Activated gamma-delta T cell treated with anti-CD3 and anti-CD28 coated beads, Interleukin-2, amount 50 U/mL, for 16 hours (primary cell): ENCODE data around the gene TNK1.
"Not testable (repeated sequence)": the region's sequence is repeated elsewhere in the genome, so short reads cannot be mapped to it uniquely, and the experiment has no call there.

Experiments used
- DNase-seq: peaks from one replicate; pipeline ENCODE4 v3.0.0-alpha.2; 2020; ENCODE audit warnings: low read depth

The TNK1 gene

GRCh38 chr17:7355573-7355972 lies 25.3 kb upstream of the TNK1 start:
- DNase-seq = no peak

DNA sequence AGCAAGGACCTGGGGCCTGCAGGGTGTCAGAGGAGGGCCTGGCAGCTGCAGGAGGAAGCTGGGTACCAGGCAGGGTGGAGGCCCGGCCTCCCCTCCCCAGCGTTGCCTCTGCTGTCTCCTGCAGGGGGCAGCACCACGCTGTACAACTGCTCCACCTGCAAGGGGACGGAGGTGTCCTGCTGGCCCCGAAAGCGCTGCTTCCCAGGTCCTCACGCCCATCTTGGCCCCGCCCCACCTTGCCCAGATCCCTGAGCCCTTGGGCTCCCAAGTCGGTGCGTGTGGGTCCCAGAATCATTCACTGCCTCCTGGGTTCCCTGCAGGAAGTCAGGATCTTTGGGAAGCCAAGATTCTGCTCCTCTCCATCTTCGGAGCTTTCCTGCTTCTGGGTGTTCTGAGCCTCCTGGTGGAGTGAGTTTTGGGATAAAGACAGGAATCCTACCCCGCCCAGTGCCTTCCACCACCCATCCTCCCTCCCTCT lies 24.8 kb upstream of the TNK1 start:
- DNase-seq = peak; percentile 73

DNA sequence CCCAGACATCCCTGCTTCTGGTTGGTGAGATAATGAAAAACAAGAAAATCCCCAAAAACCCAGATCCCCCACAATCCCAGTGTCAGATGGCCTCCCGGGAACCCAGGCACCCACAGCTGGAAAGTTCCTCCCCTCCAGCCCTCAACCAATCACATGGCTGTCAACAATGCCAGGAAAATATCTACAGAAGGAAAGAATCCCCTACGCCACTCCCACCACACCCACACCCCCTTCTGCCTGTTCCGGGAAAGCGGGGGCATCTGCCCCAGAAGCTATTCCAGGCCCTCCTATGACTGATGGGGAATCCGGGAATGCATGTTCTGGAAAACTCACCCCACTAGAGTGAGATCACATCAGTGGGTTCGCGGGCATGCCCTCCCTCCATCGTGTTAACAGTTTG lies 24.1 kb upstream of the TNK1 start:
- DNase-seq = no peak

DNA sequence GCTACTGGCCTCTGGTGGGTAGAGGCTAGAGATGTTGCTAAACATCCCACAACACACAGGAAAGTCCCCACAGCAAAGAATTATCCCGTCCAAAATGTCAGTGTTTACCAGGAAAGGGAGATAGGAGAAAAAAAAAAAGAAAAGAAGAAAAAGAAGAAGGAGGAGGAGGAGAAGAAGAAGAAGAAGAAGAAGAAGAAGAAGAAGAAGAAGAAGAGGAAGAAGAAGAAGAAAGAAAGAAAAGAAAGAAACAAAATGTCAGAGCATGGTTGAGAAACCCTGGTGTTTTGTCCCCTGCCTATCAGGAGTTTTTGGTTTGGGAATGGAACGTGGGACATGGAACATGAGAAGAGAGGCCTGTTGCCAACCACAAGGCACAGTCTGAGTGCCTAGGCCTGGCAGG lies 23.5 kb upstream of the TNK1 start:
- DNase-seq = no peak

- no peak for DNase-seq
Observed at GRCh38 chr17:7361906-7362305, 19.0 kb upstream of the TNK1 start.

DNA sequence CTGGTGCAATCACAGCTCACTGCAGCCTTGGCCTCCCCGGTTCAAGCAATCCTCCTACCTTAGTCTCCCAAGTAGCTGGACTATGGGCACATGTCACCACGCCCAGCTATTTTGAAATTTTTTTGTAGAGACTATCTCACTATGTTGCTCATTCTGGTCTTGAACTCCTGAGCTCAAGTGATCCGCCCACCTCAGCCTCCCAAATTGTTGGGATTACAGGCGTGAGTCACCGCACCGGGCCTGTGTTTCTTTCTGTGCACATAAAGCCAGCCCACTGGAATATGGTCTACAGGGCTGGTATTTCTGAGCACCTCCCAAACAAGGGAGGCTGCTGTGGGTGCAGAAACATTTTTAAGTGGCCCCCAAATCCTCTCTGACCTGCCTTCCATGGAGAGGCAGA lies 17.6 kb upstream of the TNK1 start:
- DNase-seq = no peak

DNA sequence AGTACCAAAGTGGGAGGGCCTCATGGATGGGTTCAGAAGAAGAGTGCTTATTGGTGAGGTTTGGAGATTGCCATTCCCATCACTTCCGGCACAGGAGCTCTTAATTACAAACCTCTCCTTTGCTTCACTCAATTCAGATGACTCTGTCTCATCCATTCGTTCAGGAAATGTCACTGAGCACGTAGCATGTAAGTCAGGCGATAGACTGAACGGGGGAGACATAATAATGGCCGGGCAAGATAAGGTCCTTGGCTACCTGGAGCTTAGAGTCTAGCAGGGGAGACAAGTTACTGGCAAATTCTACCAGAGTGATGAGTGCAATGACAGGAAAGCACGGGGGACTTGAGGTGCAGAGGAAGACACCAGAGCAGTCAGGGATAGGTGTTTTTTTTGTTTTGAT lies 14.9 kb upstream of the TNK1 start:
- not testable (repeated sequence) for DNase-seq

GRCh38 chr17:7367083-7367482 lies 13.8 kb upstream of the TNK1 start:
- no peak for DNase-seq

GRCh38 chr17:7367918-7368598 lies 12.8 kb upstream of the TNK1 start:
- no peak for DNase-seq

DNA sequence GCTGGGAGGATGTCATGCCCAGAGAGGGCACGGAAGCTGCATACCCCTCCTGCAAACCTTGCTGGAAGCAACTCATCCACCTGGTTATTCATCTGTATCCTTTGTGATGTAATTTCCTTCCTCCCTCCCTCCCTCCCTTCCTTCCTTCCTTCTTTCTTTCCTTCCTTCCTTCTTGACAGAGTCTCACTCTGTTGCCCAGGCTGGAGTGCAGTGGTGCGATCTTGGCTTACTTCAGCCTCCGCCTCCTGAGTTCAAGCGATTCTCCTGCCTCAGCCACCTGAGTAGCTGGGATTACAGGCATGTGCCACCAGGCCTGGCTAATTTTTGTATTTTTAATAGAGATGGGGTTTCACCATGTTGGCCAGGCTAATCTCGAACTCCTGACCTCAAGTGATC lies 12.3 kb upstream of the TNK1 start:
- DNase-seq = not testable (repeated sequence)

DNA sequence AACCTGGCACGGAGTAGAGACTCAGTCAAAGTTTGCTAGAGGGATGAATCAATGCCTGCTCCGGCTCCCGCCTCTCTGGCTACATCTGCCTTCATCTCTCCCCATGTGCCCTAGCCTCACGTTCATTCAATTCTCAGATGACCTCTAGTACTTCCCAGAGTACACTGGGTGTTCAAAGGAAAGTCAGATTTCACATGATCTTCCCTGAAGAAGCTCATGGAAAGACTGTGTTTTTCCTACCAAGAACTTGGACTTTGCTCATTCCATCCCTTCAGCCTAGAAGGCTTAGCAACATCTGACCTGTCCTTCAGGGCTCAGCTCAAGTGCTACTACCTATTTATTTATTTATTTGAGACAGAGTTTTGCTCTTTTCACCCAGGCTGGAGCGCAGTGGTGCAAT lies 11.1 kb upstream of the TNK1 start:
- no peak for DNase-seq

- no peak for DNase-seq
Observed at GRCh38 chr17:7370853-7371252, 10.0 kb upstream of the TNK1 start.

DNA sequence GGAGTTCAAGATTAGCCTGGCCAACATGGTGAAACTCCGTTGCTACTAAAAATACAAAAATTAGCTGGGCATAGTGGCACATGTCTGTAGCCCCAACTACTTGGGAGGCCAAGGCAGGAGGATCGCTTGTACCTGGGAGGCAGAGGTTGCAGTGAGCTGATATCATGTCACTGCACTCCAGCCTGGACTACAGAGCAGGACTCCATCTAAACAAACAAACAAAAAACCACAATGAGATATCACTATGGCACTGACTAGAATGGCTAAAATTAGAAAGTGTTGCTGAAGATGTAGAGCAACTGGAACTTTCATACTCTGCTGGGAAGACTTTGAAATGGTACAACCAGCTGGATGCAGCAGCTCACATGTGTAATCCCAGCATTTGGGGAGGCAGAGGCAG lies 6.5 kb upstream of the TNK1 start:
- no peak for DNase-seq

DNA sequence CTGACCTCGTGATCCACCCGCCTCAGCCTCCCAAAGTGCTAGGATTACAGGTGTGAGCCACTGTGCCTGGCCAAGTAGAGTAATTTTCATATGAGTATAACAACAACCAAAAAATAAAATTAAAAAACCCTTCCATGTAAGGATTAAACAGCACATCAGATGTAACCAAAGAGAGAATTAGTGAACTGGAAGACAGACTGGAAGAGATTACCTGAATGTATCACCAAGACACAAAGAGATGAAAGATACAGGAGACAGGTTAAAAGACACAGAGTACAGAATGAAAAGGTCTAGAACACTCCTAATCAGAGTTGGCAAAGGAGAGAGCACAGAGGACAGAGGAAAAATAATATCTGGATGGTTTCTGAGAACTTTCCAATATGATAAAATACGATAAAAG lies 1.8 kb upstream of the TNK1 start:
- no peak for DNase-seq

GRCh38 chr17:7380321-7380720 lies 568 bp upstream of the TNK1 start:
- no peak for DNase-seq

DNA sequence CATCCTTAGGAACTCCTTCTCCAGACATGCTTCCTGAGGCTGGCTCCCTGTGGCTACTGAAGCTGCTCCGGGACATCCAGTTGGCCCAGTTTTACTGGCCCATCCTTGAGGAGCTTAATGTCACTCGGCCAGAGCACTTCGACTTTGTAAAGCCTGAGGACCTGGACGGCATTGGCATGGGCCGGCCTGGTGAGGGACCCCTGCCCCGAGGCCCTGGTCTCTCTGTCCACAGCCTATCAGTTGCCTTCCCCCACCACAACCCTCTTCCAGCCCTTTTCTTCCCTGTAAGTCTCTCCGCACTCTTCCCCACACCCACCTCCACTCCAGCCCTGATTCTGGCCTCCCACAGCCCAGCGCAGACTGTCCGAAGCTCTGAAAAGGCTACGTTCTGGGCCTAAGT lies 2.0 kb downstream of the TNK1 start:
- no peak for DNase-seq

GRCh38 chr17:7383371-7383741 lies 2.5 kb downstream of the TNK1 start:
- no peak for DNase-seq

DNA sequence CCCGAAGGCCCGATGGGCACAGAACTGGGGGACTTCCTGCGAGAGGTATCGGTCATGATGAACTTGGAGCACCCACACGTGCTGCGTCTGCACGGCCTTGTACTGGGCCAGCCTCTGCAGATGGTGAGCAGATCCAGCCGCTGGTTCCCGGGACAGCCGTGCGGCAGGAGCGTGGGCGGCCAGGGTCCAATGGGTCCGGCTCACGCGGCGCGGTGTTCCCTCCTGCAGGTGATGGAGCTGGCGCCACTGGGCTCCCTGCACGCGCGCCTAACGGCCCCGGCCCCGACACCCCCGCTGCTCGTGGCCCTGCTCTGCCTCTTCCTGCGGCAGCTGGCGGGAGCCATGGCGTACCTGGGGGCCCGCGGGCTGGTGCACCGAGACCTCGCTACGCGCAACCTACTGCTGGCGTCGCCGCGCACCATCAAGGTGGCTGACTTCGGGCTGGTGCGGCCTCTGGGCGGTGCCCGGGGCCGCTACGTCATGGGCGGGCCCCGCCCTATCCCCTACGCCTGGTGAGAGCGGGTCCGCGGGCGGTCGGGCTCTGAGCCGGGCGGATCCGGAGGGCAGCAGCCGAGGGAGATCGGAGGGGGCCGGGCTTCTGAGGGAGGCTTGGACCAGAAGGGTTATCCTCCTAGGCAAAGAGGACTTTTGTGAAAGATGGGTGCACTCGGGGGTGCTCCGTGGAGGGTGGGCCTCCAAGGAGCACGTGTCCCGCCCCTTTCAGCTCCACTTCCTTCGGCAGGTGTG lies 3.0 kb downstream of the TNK1 start:
- DNase-seq = peak; percentile 64

DNA sequence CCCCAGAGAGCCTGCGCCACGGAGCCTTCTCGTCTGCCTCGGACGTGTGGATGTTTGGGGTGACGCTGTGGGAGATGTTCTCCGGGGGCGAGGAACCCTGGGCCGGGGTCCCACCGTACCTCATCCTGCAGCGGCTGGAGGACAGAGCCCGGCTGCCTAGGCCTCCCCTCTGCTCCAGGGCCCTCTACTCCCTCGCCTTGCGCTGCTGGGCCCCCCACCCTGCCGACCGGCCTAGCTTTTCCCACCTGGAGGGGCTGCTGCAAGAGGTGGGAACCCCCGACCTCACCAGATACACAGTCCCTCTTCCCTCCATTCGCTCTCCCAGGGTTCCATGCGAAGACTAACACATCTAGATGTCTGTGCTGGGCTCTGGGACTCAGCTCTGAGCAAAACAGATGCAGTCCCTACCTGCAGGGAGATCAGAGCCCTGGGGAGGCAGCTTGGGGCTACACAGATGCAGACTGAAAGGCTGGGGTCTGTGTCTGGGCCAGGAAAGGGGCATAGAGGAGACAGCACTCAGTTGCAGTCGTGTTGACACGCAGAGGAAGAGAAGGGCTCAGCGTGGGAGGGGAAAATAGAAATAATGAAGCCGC lies 3.7 kb downstream of the TNK1 start:
- no peak for DNase-seq

- no peak for DNase-seq
Observed at GRCh38 chr17:7388856-7389255, 8.0 kb downstream of the TNK1 start.

DNA sequence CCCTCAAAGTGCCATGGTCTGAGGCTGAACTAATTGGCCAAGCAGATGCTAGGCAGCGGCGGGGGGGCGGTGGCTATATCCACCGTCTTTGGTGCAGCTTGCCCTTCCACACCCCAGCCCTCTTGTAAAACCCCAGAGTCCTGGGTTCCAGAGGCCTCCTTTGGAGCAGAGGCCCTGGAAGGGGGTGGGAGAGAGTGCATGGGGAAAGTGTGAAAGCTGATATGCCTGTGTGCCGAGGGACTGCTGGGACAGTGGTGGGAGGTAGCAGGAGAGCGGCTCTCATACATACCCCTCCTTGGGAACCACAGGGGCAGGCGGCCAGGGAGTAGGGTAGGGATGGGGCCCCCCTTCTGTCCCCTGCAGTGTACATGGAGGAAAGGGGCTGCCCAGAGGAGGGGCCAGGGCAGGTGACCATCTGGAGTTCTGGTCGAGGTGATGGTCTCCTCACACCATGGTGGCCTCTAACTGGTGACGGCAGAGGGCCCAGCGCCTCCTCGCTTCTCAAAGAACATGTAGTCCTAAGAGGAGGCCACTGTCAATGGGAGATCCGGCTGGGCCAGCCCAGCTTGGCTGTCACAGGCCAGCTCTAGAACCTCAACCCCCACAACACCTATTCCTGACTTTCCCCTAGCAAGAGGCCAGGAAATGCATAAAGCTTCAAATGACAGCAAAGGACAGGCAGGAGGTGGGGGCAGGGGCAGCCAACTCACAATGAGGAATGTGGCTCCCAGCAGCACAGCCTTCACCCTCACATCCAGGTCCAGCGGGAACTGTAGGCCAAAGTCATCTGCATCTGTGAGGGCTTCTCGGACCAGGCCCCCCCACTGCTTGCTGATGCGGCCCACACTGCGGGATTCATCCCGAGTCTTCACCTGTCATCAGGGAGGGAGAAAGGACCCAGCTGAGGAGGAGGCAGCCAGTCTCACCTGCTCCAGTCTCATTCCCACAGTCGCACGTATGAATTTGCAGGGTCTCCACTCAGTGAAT lies 9.3 kb downstream of the TNK1 start:
- DNase-seq = no peak

DNA sequence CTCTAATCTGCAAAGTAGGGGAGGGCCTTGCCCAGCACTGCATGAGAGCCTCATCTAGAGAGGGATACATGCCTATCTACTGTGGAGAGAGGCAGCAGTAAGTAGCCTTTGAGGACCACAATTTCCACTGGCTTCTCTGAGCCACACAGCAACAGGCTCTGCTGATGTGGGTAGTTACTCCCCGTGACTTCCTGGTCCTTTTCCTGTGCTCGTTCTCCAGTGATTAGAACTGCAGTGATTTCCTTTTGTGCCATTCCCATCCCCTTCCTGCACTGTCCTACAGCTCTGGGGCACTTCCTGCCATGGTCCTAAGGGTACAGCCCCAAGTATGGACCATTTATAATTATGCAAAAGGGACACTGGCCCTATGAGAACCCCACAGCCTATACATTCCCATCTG lies 10.4 kb downstream of the TNK1 start:
- DNase-seq = no peak
